Measurements from ENCODE around the gene ESRP2.

Gene ESRP2

GRCh38 chr16:68214726-68215125, 21.2 kb downstream of the ESRP2 start:
- DNase-seq, result no peak

- DNase-seq, result no peak
Measured at GRCh38 chr16:68206245-68206644, 29.7 kb downstream of the ESRP2 start.

GRCh38 chr16:68202091-68202519, 33.8 kb downstream of the ESRP2 start:
- no peak for DNase-seq

- no peak for DNase-seq
Measured at GRCh38 chr16:68200088-68200783, 35.7 kb downstream of the ESRP2 start.

GRCh38 chr16:68197250-68197649, 38.7 kb downstream of the ESRP2 start:
- DNase-seq, result no peak

GRCh38 chr16:68194251-68194650, 41.7 kb downstream of the ESRP2 start:
- DNase-seq, result no peak

- DNase-seq, result no peak
Measured at GRCh38 chr16:68190736-68191510, 45.0 kb downstream of the ESRP2 start.

GRCh38 chr16:68190081-68190480, 45.8 kb downstream of the ESRP2 start:
- no peak for DNase-seq

GRCh38 chr16:68188170-68188569, 47.8 kb downstream of the ESRP2 start:
- no peak for DNase-seq

- DNase-seq, result no peak
Measured at GRCh38 chr16:68187505-68187904, 48.4 kb downstream of the ESRP2 start.

GRCh38 chr16:68186877-68187276, 49.0 kb downstream of the ESRP2 start:
- DNase-seq, result no peak

- DNase-seq, result no peak
Measured at GRCh38 chr16:68183046-68183445, 52.9 kb downstream of the ESRP2 start.

- DNase-seq, result no peak
Measured at GRCh38 chr16:68179855-68180254, 56.1 kb downstream of the ESRP2 start.

- DNase-seq, result no peak
Measured at GRCh38 chr16:68179196-68179795, 56.6 kb downstream of the ESRP2 start.
